ENCODE results near the gene TMEM132D.

The TMEM132D gene

DNA sequence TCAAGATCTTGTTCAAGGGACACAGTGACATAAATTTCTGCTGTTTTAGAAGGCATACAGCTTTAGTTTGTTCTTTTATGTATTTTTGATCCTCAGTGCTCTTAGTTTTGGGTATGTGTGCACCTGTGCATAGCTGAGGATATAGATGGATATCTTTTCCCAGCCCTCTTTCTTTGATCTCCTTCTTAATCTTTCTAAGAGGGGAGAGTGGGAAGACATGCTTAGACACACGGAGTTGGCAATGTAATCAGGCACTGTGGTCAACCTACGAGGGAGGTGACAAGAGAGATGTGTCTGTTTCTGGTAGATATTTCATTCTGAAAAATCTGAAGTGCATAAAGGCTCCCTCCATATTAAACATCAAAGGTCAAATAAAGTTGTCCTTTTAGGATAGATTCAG is 340.6 kb downstream of the TMEM132D start:
- no peak for TF ChIP-seq CTCF (IDR thresholded peaks at IDR 0.05; ENCODE audit: control extremely low read depth, extremely low read depth, low read depth, missing control alignments)
- DNase-seq (ENCODE audit: extremely low spot score), result no peak
- ChIA-PET CTCF (no interaction called here), POLR2A (no interaction called here)

DNA sequence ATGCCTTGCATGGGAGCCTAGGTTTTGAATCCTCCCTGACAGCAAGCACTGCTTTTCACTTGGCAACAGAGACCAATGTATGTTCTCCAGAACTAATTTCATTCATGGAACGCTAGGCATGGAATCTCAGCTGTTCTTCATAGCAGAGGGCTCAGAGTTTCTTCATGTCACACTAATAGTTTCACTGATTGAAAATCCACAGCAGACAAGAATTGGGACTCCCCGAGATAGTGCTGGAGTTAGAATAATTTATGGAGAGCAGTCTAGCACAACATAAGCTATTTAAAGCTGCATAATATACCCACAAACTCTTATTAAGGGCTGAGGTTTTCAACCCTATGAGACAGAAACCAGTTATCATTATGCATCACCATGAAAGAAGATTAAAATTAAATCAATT is 342.5 kb downstream of the TMEM132D start:
- CTCF ChIA-PET, result interaction anchor here (1.2 kb wide), 1 partner anchor 17 kb away, joined by 3 read pairs; no protein-coding TSS in a partner anchor
- no peak for DNase-seq (ENCODE audit: extremely low spot score)
- POLR2A ChIA-PET, result no interaction called here
- no peak for TF ChIP-seq CTCF (IDR thresholded peaks at IDR 0.05; ENCODE audit: control extremely low read depth, extremely low read depth, low read depth, missing control alignments)

GRCh38 chr12:129559776-129560175 is 344.0 kb downstream of the TMEM132D start:
- POLR2A ChIA-PET, result no interaction called here
- no peak for TF ChIP-seq CTCF (IDR thresholded peaks at IDR 0.05; ENCODE audit: control extremely low read depth, extremely low read depth, low read depth, missing control alignments)
- DNase-seq (ENCODE audit: extremely low spot score), result no peak
- CTCF ChIA-PET, result no interaction called here

- ChIA-PET CTCF (no interaction called here), POLR2A (no interaction called here)
- DNase-seq (ENCODE audit: extremely low spot score), result no peak
- TF ChIP-seq CTCF (IDR thresholded peaks at IDR 0.05; ENCODE audit: control extremely low read depth, extremely low read depth, low read depth, missing control alignments), result no peak
Observed at GRCh38 chr12:129558036-129558435, 345.8 kb downstream of the TMEM132D start.

DNA sequence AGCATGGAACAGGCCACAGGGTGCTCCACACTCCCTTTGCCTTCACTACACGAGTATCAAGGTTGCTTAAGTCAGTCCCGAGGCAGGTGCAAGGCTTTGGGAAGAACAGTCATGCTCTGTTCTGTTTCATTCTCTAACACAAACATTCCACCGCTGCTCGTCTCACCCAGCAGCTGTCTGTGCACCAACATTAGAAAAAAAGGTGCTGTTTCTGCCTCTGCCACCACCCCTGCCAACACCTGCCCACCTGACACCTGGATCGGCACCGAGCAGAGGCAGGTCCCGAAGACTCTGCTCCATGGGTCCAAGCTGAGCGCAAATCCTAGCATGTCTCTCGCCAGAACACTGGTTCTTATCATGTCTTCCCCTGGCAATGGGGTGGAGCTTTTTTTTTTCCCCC is 347.7 kb downstream of the TMEM132D start:
- no peak for TF ChIP-seq CTCF (IDR thresholded peaks at IDR 0.05; ENCODE audit: control extremely low read depth, extremely low read depth, low read depth, missing control alignments)
- POLR2A ChIA-PET, result no interaction called here
- CTCF ChIA-PET, result no interaction called here
- DNase-seq (ENCODE audit: extremely low spot score), result no peak

GRCh38 chr12:129552996-129553750 is 350.7 kb downstream of the TMEM132D start:
- POLR2A ChIA-PET, result no interaction called here
- CTCF ChIA-PET, result no interaction called here
- no peak for DNase-seq (ENCODE audit: extremely low spot score)
- TF ChIP-seq CTCF (IDR thresholded peaks at IDR 0.05; ENCODE audit: control extremely low read depth, extremely low read depth, low read depth, missing control alignments), result no peak

Measured in GM10248 (cell line).